ENCODE data around the gene FGGY. TPM values are rescaled to one million over a fixed set of nuclear protein-coding genes. Genes with fewer than 3 reads are reported as not detected.

The FGGY gene
- total RNA-seq, 1 donor from 2014 or later = 32.5 TPM

GRCh38 chr1:59379371-59379728 is 82.5 kb downstream of the FGGY start:
- H3K4me3 ChIP-seq = no peak overlapping the region
- DNase-seq (ENCODE audit: low spot score) = no peak
- H3K27me3 Mint-ChIP-seq (ENCODE audit: insufficient read depth, low read depth) = peaks cover 5% of the 10 kb centered on the region

GRCh38 chr1:59383963-59384362 is 87.1 kb downstream of the FGGY start:
- H3K27me3 ChIP-seq = no peaks in the 10 kb centered on the region
- H3K27ac ChIP-seq = no peak overlapping the region
- Mint-ChIP-seq H3K4me1 (no peaks in the 10 kb centered on the region), H3K27me3 (ENCODE audit: insufficient read depth, low read depth) (peaks cover 3% of the 10 kb centered on the region), H3K36me3 (peaks cover 1% of the 10 kb centered on the region), H3K9me3 (peaks cover 3% of the 10 kb centered on the region), H3K27ac (no peak overlapping the region), H3K4me3 (no peak overlapping the region)
- DNase-seq (ENCODE audit: low spot score) = no peak
- no peak overlapping the region for H2AFZ ChIP-seq (replicated peaks)
- no peaks in the 10 kb centered on the region for H3K9me3 ChIP-seq (ENCODE audit: low read depth)
- H3K79me2 ChIP-seq (ENCODE audit: low read depth) = no peaks in the 10 kb centered on the region
- no peaks in the 10 kb centered on the region for H4K20me1 ChIP-seq (ENCODE audit: low read depth)
- no peaks in the 10 kb centered on the region for H3K36me3 ChIP-seq
- TF ChIP-seq CTCF (IDR thresholded peaks at IDR 0.05) = no peak
- no peak for TF ChIP-seq EZH2phosphoT487 (IDR thresholded peaks at IDR 0.05)
- no peak for TF ChIP-seq EZH2 (IDR thresholded peaks at IDR 0.05)
- no peaks in the 10 kb centered on the region for H3F3A ChIP-seq (ENCODE audit: low read depth)
- H3K9ac ChIP-seq = no peak overlapping the region
- H3K4me3 ChIP-seq = no peak overlapping the region
- peaks cover 5% of the 10 kb centered on the region for H3K4me1 ChIP-seq
- no peak overlapping the region for H3K4me2 ChIP-seq

More at GRCh38 chr1:59379371-59379728, 82.5 kb downstream of the FGGY start:
- H3K4me3 Mint-ChIP-seq = no peak overlapping the region
- Histone ChIP-seq H3F3A (ENCODE audit: low read depth) (no peaks in the 10 kb centered on the region), H4K20me1 (ENCODE audit: low read depth) (no peaks in the 10 kb centered on the region), H3K4me1 (peaks cover under 1% of the 10 kb centered on the region), H3K27me3 (no peaks in the 10 kb centered on the region), H3K9ac (no peak overlapping the region), H3K79me2 (ENCODE audit: low read depth) (no peaks in the 10 kb centered on the region), H3K27ac (no peak overlapping the region), H3K9me3 (ENCODE audit: low read depth) (no peaks in the 10 kb centered on the region), H2AFZ (replicated peaks) (no peak overlapping the region), H3K4me2 (no peak overlapping the region), H3K36me3 (no peaks in the 10 kb centered on the region)
- H3K4me1 Mint-ChIP-seq = no peaks in the 10 kb centered on the region
- H3K36me3 Mint-ChIP-seq = peaks cover 5% of the 10 kb centered on the region
- no peak overlapping the region for H3K27ac Mint-ChIP-seq
- peaks cover 3% of the 10 kb centered on the region for H3K9me3 Mint-ChIP-seq
- no peak for TF ChIP-seq EZH2 (IDR thresholded peaks at IDR 0.05)
- no peak for TF ChIP-seq EZH2phosphoT487 (IDR thresholded peaks at IDR 0.05)
- no peak for TF ChIP-seq CTCF (IDR thresholded peaks at IDR 0.05)

- Histone ChIP-seq H3K27me3 (no peaks in the 10 kb centered on the region), H4K20me1 (ENCODE audit: low read depth) (no peaks in the 10 kb centered on the region), H2AFZ (replicated peaks) (no peak overlapping the region), H3K4me3 (no peak overlapping the region), H3K36me3 (no peaks in the 10 kb centered on the region), H3K4me1 (peaks cover 5% of the 10 kb centered on the region), H3K9me3 (ENCODE audit: low read depth) (no peaks in the 10 kb centered on the region), H3K27ac (no peak overlapping the region), H3F3A (ENCODE audit: low read depth) (no peaks in the 10 kb centered on the region), H3K4me2 (no peak overlapping the region), H3K79me2 (ENCODE audit: low read depth) (no peaks in the 10 kb centered on the region), H3K9ac (no peak overlapping the region)
- Mint-ChIP-seq H3K27me3 (ENCODE audit: insufficient read depth, low read depth) (peaks cover 3% of the 10 kb centered on the region), H3K9me3 (peaks cover 3% of the 10 kb centered on the region), H3K4me3 (no peak overlapping the region), H3K36me3 (no peaks in the 10 kb centered on the region), H3K27ac (no peak overlapping the region), H3K4me1 (no peaks in the 10 kb centered on the region)
- TF ChIP-seq EZH2 (IDR thresholded peaks at IDR 0.05) (no peak), CTCF (IDR thresholded peaks at IDR 0.05) (no peak), EZH2phosphoT487 (IDR thresholded peaks at IDR 0.05) (no peak)
- no peak for DNase-seq (ENCODE audit: low spot score)
These were observed 87.5 kb downstream of the FGGY start for GRCh38 chr1:59384443-59384842.

Measured in neural progenitor cell (in vitro differentiated cells).